SK-N-SH (cell line): ENCODE measurements around the gene IRF1.

Source experiments
- ELF1 ChIP-seq: IDR thresholded peaks from 2 replicates; pipeline ENCODE4 v1.4.0; 2012
- EZH2phosphoT487 ChIP-seq: fragments of 200-600 bp; sonication (generic); IDR thresholded peaks from 2 replicates; pipeline ENCODE4 v1.6.1; 2017; ENCODE audit warnings: low read depth, mixed run types, mild to moderate bottlenecking, antibody characterized with exemption, moderate library complexity, borderline replicate concordance
- GABPA ChIP-seq: IDR thresholded peaks from 2 replicates; pipeline ENCODE4 v1.4.0; 2012; ENCODE audit warnings: low read depth, mild to moderate bottlenecking
- GATA2 ChIP-seq: sonication (generic); formaldehyde crosslinking; IDR thresholded peaks from 2 replicates; pipeline ENCODE4 v1.5.0; 2020; ENCODE audit warnings: mild to moderate bottlenecking, missing genetic modification reagents
- JUND ChIP-seq: IDR thresholded peaks from 2 replicates; pipeline ENCODE4 v1.4.0; 2012
- MXI1 ChIP-seq: IDR thresholded peaks from 2 replicates; pipeline ENCODE4 v1.6.1; 2012; ENCODE audit warnings: mild to moderate bottlenecking, low read depth, low read length, improper control_type of control experiment
- POLR2AphosphoS5 ChIP-seq: IDR thresholded peaks from 2 replicates; pipeline ENCODE4 v1.6.1; 2012; ENCODE audit warnings: low read depth, low read length
- SMC3 ChIP-seq: IDR thresholded peaks from 2 replicates; pipeline ENCODE4 v1.6.1; 2012; ENCODE audit warnings: low read depth, low read length, improper control_type of control experiment
- TCF12 ChIP-seq: IDR thresholded peaks from 2 replicates; pipeline ENCODE4 v1.4.0; 2012
- TF ChIP-seq, protein P1 (sequence below): fragments of 200-600 bp; sonication (generic); IDR thresholded peaks from 2 replicates; pipeline ENCODE4 v1.6.1; 2017; ENCODE audit warnings: antibody characterized with exemption, mild to moderate bottlenecking, moderate library complexity

DNA sequence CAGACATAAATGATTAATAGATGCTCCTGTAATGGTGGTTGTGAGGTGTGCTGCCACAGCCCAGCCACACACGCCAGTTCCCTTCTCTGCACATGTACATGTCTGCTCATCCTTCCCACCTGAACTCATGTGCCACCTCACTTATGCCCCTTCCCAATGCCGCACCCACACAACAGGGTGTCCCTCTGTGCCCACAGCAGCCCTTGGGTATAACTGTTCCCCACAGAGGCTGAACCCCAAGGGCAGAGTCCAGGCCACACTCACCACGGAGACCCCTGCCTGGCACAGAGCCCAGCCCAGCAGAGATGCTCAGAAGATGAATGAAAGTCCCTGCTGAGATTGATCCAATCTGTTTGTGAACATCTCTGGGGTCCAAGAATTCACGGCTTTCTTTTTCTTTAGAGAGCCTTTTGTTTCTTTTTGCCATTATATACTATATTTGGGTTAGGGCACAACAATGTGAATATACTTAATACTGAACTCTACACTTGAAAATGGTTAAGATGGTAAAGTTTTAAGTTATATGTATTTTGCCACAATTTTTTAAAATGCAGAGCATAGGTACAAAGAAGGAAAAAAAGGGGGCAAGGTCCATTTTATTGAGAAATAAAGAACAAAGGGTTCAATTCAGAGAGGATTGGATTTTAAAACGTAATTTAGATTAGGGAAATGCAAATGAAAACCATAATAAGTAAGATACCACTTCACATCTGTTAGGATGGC, 29.6 kb downstream of the IRF1 start:
- TF ChIP-seq, protein P1, sequence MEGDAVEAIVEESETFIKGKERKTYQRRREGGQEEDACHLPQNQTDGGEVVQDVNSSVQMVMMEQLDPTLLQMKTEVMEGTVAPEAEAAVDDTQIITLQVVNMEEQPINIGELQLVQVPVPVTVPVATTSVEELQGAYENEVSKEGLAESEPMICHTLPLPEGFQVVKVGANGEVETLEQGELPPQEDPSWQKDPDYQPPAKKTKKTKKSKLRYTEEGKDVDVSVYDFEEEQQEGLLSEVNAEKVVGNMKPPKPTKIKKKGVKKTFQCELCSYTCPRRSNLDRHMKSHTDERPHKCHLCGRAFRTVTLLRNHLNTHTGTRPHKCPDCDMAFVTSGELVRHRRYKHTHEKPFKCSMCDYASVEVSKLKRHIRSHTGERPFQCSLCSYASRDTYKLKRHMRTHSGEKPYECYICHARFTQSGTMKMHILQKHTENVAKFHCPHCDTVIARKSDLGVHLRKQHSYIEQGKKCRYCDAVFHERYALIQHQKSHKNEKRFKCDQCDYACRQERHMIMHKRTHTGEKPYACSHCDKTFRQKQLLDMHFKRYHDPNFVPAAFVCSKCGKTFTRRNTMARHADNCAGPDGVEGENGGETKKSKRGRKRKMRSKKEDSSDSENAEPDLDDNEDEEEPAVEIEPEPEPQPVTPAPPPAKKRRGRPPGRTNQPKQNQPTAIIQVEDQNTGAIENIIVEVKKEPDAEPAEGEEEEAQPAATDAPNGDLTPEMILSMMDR, result no peak
- TF ChIP-seq MXI1 (no peak), TCF12 (no peak), POLR2AphosphoS5 (no peak), GATA2 (CRISPR knock-in tag) (no peak), ELF1 (no peak), GABPA (no peak), JUND (no peak), EZH2phosphoT487 (no peak), SMC3 (no peak)
